Tibial nerve (tissue), 4 donors: ENCODE measurements around the gene RPL29.
A peak's percentile ranks its signal among the peaks of the same experiment; 100 is the strongest.

Experiments used
- CTCF ChIP-seq, 5 experiments: fragments of 200-600 bp in 3 of 5; fragments of 450-650 bp in 2 of 5; sonication (generic) in 3 of 5; IDR thresholded peaks; one replicate each; pipeline ENCODE4 v1.5.1; 2016 to 2019; ENCODE audit warnings: antibody characterized with exemption in 5 of 5, mild to moderate bottlenecking in 3 of 5, moderate library complexity in 2 of 5
- EP300 ChIP-seq, 2 donors: sonication (generic); formaldehyde crosslinking; IDR thresholded peaks; one replicate each; pipeline ENCODE4 v1.6.1; 2017; ENCODE audit warnings: antibody characterized with exemption in 2 of 2, mild to moderate bottlenecking in 1 of 2
- POLR2A ChIP-seq, 2 donors: fragments of 450-650 bp; IDR thresholded peaks; one replicate each; pipeline ENCODE4 v1.6.1; 2017; ENCODE audit warnings: antibody characterized with exemption in 2 of 2, mild to moderate bottlenecking in 2 of 2, moderate library complexity in 2 of 2

GRCh38 chr3:51975852-51976549 lies 19.7 kb downstream of the RPL29 start:
- peak in 2 of 5 experiments; percentile 15 to 34 for TF ChIP-seq CTCF (IDR thresholded peaks at IDR 0.05)
- no peak for TF ChIP-seq POLR2A (IDR thresholded peaks at IDR 0.05)
- TF ChIP-seq EP300 (IDR thresholded peaks at IDR 0.05), result peak; percentile 7 to 21
